Measurements from ENCODE around the gene FBXW4. TPM values are rescaled to one million over a fixed set of nuclear protein-coding genes. Genes with fewer than 3 reads are reported as not detected.

FBXW4 gene
- total and polyA plus RNA-seq, 9 of the 15 experiments (the other 6 are each of a cell fraction or from before 2014, with no cell fraction given), result 1.0 to 10.6 (median 5.4) TPM

- ATAC-seq (no peak), DNase-seq (ENCODE audit: extremely low read depth in 1 of 4, low spot score in 3 of 4) (no peak), FAIRE-seq (no peak)
- H3K27me3 ChIP-seq (ENCODE audit: control insufficient read depth in 2 of 2, insufficient read depth in 2 of 2, low read length in 2 of 2), result no peaks in the 10 kb centered on the region
- H4K20me1 ChIP-seq (replicated peaks; ENCODE audit: control insufficient read depth, insufficient read depth, low read length), result 0 out of 2 replicates have a peak, but pooled peaks cover 4% of the 10 kb centered on the region
- in situ Hi-C loops (cut with MboI), result no loop called here
- intact Hi-C loops (cut with micrococcal nuclease), result no loop called here
- no peak overlapping the region for H3K4me3 ChIP-seq
- BruUV-seq (replicated peaks), result no TSS peak
- peaks cover 26% of the 10 kb centered on the region for H3K79me2 ChIP-seq (ENCODE audit: control insufficient read depth, insufficient read depth, low read length)
- peaks cover 3% of the 10 kb centered on the region; the same call in 1 of the 3 replicates for H3K36me3 ChIP-seq (ENCODE audit: control insufficient read depth, insufficient read depth, low read length)
- H3K4me1 ChIP-seq (replicated peaks in 1 of 2; ENCODE audit: control insufficient read depth in 2 of 2, insufficient read depth in 2 of 2, low read length in 2 of 2), result peaks cover 16 to 17% of the 10 kb centered on the region in 2 experiments; a peak in 4 of 5 replicates
- peak overlapping the region in 1 of 2 experiments; percentile 82; a peak in 1 of 4 replicates for H3K9ac ChIP-seq (ENCODE audit: insufficient read depth in 1 of 2, low read depth in 2 of 2, low read length in 2 of 2)
- ChIA-PET CTCF (ENCODE audit: low intra/inter-chr PET ratio) (no interaction called here), POLR2A (no interaction called here)
- H3K4me2 ChIP-seq (ENCODE audit: insufficient read depth, low read length), result no peak overlapping the region
- H3K27ac ChIP-seq (ENCODE audit: extremely low read depth, low read depth, low read length), result no peak overlapping the region
- no peaks in the 10 kb centered on the region for H3K9me3 ChIP-seq (replicated peaks; ENCODE audit: control insufficient read depth, insufficient read depth, low read depth, low read length)
- 34% methylated on average over 7 of the region's 7 CpGs for WGBS (ENCODE audit: insufficient coverage, low coverage, missing lambda C conversion rate)
- no peak overlapping the region for H2AFZ ChIP-seq (ENCODE audit: low read depth, low read length)
- H3K9me1 ChIP-seq (ENCODE audit: control insufficient read depth, insufficient read depth, low read length), result no peaks in the 10 kb centered on the region
- no peak for TF ChIP-seq HNRNPUL1 (IDR thresholded peaks at IDR 0.05; ENCODE audit: low read length)
- TF ChIP-seq CTCF (IDR thresholded peaks at IDR 0.05 in 2 of 3, conservative IDR thresholded peaks at IDR 0.05 in 1 of 3; ENCODE audit: insufficient read depth in 2 of 3, low read depth in 1 of 3, low read length in 3 of 3), result no peak
- no peak for TF ChIP-seq ZNF589 (CRISPR knock-in tag; IDR thresholded peaks at IDR 0.05; ENCODE audit: low read depth)
- no peak for TF ChIP-seq ARID3B (CRISPR knock-in tag; IDR thresholded peaks at IDR 0.05; ENCODE audit: borderline replicate concordance)
- no peak for TF ChIP-seq ZZZ3 (IDR thresholded peaks at IDR 0.05)
- no peak for TF ChIP-seq RBM39 (optimal IDR thresholded peaks at IDR 0.05; ENCODE audit: low read depth, low read length)
- TF ChIP-seq SRSF9 (IDR thresholded peaks at IDR 0.05; ENCODE audit: borderline replicate concordance, low read depth, low read length), result no peak
- no peak for TF ChIP-seq THAP7 (CRISPR knock-in tag; IDR thresholded peaks at IDR 0.05)
- TF ChIP-seq NR2C2 (CRISPR knock-in tag; IDR thresholded peaks at IDR 0.05), result no peak
- TF ChIP-seq NR2C2 (tag; IDR thresholded peaks at IDR 0.05), result no peak
- TF ChIP-seq ZNF79 (CRISPR knock-in tag; IDR thresholded peaks at IDR 0.05; ENCODE audit: low read depth), result no peak
- no peak for TF ChIP-seq U2AF2 (optimal IDR thresholded peaks at IDR 0.05; ENCODE audit: low read depth, low read length)
- TF ChIP-seq, protein P1, sequence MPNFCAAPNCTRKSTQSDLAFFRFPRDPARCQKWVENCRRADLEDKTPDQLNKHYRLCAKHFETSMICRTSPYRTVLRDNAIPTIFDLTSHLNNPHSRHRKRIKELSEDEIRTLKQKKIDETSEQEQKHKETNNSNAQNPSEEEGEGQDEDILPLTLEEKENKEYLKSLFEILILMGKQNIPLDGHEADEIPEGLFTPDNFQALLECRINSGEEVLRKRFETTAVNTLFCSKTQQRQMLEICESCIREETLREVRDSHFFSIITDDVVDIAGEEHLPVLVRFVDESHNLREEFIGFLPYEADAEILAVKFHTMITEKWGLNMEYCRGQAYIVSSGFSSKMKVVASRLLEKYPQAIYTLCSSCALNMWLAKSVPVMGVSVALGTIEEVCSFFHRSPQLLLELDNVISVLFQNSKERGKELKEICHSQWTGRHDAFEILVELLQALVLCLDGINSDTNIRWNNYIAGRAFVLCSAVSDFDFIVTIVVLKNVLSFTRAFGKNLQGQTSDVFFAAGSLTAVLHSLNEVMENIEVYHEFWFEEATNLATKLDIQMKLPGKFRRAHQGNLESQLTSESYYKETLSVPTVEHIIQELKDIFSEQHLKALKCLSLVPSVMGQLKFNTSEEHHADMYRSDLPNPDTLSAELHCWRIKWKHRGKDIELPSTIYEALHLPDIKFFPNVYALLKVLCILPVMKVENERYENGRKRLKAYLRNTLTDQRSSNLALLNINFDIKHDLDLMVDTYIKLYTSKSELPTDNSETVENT (CRISPR knock-in tag; IDR thresholded peaks at IDR 0.05), result no peak
- TF ChIP-seq HDAC8 (tag; IDR thresholded peaks at IDR 0.05), result no peak
- TF ChIP-seq, protein P2, sequence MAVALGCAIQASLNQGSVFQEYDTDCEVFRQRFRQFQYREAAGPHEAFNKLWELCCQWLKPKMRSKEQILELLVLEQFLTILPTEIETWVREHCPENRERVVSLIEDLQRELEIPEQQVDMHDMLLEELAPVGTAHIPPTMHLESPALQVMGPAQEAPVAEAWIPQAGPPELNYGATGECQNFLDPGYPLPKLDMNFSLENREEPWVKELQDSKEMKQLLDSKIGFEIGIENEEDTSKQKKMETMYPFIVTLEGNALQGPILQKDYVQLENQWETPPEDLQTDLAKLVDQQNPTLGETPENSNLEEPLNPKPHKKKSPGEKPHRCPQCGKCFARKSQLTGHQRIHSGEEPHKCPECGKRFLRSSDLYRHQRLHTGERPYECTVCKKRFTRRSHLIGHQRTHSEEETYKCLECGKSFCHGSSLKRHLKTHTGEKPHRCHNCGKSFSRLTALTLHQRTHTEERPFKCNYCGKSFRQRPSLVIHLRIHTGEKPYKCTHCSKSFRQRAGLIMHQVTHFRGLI (CRISPR knock-in tag; IDR thresholded peaks at IDR 0.05), result no peak
- no peak for TF ChIP-seq WHSC1 (IDR thresholded peaks at IDR 0.05; ENCODE audit: low read length)
Observed at GRCh38 chr10:101691081-101691480, 3.9 kb downstream of the FBXW4 start.

Measured in K562 (cell line).